Measurements from ENCODE around the gene FGFR4. TPM values are rescaled to one million over a fixed set of nuclear protein-coding genes. Genes with fewer than 3 reads are reported as not detected.
"Not testable (repeated sequence)": the region's sequence is repeated elsewhere in the genome, so short reads cannot be mapped to it uniquely, and the experiment has no call there.

FGFR4 gene
- total RNA-seq, 2 donors from 2014 or later = 0.48 to 1.5 TPM

- Histone ChIP-seq H3K9me3 (no peaks in the 10 kb centered on the region), H3K27ac (no peak overlapping the region), H3K4me3 (no peak overlapping the region), H3K27me3 (no peaks in the 10 kb centered on the region), H3K36me3 (peaks cover 40% of the 10 kb centered on the region), H3K4me1 (no peaks in the 10 kb centered on the region)
- DNase-seq (ENCODE audit: low spot score) = no peak
- no peak for TF ChIP-seq CTCF (IDR thresholded peaks at IDR 0.05)
These were observed 42.8 kb upstream of the FGFR4 start for GRCh38 chr5:177043958-177044357.

DNA sequence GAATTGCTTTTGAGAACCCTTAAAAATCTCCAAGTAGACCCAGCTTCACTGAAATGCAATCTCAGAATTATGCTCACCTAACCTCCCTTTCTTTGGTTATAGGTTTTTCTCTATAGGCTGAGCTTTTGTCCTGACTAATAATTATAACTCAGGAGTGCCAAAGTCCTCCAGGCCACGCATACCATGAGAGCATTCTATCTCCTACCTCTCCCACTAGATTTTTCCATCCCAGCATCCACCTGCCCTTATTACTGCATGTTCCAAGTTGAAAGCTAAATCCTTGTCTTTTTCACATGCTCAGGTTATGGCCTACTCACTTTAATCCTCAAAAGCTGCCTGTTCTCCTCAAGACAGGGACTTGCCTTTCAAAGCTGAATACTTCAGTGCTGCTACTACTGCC, 42.1 kb upstream of the FGFR4 start:
- peaks cover 47% of the 10 kb centered on the region for H3K36me3 ChIP-seq

GRCh38 chr5:177045631-177046030, 41.1 kb upstream of the FGFR4 start:
- H3K9me3 ChIP-seq = no peaks in the 10 kb centered on the region
- H3K36me3 ChIP-seq = peaks cover 50% of the 10 kb centered on the region
- H3K4me3 ChIP-seq = no peak overlapping the region
- no peak overlapping the region for H3K27ac ChIP-seq
- DNase-seq (ENCODE audit: low spot score) = no peak
- H3K4me1 ChIP-seq = no peaks in the 10 kb centered on the region
- no peak for TF ChIP-seq CTCF (IDR thresholded peaks at IDR 0.05)
- no peaks in the 10 kb centered on the region for H3K27me3 ChIP-seq

More for the DNA sequence above, 42.1 kb upstream of the FGFR4 start:
- Histone ChIP-seq H3K27ac (no peak overlapping the region), H3K4me3 (no peak overlapping the region), H3K9me3 (no peaks in the 10 kb centered on the region), H3K4me1 (no peaks in the 10 kb centered on the region), H3K27me3 (no peaks in the 10 kb centered on the region)
- TF ChIP-seq CTCF (IDR thresholded peaks at IDR 0.05) = no peak
- no peak for DNase-seq (ENCODE audit: low spot score)

DNA sequence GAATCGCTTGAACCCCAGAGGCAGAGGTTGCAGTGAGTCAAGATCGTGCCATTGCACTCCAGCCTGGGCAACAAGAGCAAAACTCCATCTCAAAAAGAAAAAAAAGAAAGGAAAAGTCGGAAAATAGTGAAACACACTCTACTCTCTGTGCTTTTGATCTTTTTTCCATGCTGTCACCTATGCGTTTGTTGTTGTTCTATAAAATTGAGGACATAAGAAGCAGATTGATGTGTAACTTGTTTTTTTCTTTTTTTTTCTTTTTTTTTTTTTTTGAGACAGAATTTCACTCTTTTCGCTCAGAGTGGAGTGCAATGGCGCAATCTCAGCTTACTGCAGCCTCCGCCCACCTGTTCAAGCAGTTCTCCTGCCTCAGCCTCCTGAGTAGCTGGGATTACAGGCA, 38.2 kb upstream of the FGFR4 start:
- peaks cover 41% of the 10 kb centered on the region for H3K36me3 ChIP-seq
- not testable (repeated sequence) for H3K9me3 ChIP-seq; H3K27me3 ChIP-seq; DNase-seq (ENCODE audit: low spot score); H3K27ac ChIP-seq; H3K4me3 ChIP-seq; H3K4me1 ChIP-seq

- H3K27me3 ChIP-seq = no peaks in the 10 kb centered on the region
- no peaks in the 10 kb centered on the region for H3K4me1 ChIP-seq
- no peak overlapping the region for H3K4me3 ChIP-seq
- H3K9me3 ChIP-seq = no peaks in the 10 kb centered on the region
- H3K36me3 ChIP-seq = peaks cover 37% of the 10 kb centered on the region
- no peak for DNase-seq (ENCODE audit: low spot score)
- no peak overlapping the region for H3K27ac ChIP-seq
- TF ChIP-seq CTCF (IDR thresholded peaks at IDR 0.05) = no peak
These were observed 37.4 kb upstream of the FGFR4 start for GRCh38 chr5:177049285-177049684.

DNA sequence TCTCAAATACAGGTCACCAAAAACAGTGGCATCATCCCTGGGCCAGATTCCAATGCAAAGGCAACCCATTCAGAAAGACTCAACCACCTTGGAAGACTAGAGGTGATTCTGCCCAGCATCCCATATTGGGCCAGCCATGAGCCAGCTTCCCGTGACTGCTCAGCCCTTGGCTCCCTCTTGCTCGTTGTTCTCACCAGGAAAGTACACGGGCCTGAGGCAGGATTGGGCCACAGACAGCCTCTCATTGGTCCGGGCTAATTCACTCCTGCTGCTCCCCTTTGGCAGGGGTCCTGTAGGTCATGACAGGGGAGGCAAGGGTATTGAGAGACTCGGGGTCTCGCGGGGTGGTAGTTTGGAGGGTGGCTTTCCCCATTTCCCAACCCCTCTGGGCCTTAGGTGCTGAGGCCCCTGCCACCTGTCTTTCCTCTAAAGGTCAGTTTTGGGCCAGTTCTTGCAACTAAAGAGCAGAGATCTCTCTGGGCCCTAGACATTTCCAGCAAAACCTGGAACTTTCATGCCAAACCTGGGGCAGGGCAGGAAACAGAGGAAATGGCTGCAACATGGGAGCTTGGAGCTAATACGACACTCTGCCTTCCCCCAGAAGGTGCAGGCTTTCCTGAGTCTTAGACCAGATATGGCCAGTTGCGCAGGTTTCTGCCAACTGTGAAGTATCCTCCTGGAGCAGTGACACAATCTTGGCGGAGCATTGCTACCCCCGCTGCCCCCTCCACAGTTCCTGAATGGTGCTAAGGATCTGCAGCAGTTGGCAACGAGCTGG, 22.0 kb upstream of the FGFR4 start:
- H3K36me3 ChIP-seq = peaks cover 31% of the 10 kb centered on the region
- H3K27ac ChIP-seq = no peak overlapping the region

More for the DNA sequence above, 22.0 kb upstream of the FGFR4 start:
- TF ChIP-seq CTCF (IDR thresholded peaks at IDR 0.05) = no peak
- no peak for DNase-seq (ENCODE audit: low spot score)
- Histone ChIP-seq H3K4me1 (no peaks in the 10 kb centered on the region), H3K9me3 (no peaks in the 10 kb centered on the region), H3K4me3 (no peak overlapping the region), H3K27me3 (no peaks in the 10 kb centered on the region)

All from right atrium auricular region (tissue), 2 donors.